Thyroid gland (tissue), 4 donors: ENCODE measurements around the gene IFITM1.

ENCODE experiments used
- POLR2A ChIP-seq, 2 donors: fragments of 450-650 bp; IDR thresholded peaks; one replicate each; pipeline ENCODE4 v1.6.1; 2017; ENCODE audit warnings: antibody characterized with exemption in 2 of 2, mild to moderate bottlenecking in 2 of 2, moderate library complexity in 1 of 2
- TF ChIP-seq, protein P1 (sequence below), 6 experiments: fragments of 200-600 bp in 3 of 6; fragments of 450-650 bp in 3 of 6; sonication (generic) in 3 of 6; IDR thresholded peaks; one replicate each; pipeline ENCODE4 v1.5.1; 2016 to 2019; ENCODE audit warnings: antibody characterized with exemption in 6 of 6, mild to moderate bottlenecking in 2 of 6, inconsistent platforms in 1 of 6, moderate library complexity in 1 of 6

DNA sequence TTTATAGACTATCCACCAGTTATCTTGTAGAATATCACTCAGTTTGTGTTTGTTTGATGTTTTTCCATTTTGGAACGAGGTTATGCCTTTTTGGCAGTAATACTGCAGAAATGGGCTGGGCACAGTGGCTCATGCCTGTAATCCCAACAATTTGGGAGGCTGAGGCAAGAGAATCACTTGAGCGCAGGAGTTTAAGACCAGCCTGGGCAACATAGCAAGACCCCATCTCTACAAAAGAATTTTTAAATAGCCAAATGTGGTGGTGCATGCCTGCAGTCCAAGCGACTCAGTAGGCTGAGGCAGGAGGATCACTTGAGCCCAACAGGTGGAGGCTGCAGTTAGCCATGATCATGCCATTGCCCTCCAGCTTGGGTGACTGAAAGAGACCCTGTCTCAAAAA, 32.7 kb downstream of the IFITM1 start:
- TF ChIP-seq, protein P1, sequence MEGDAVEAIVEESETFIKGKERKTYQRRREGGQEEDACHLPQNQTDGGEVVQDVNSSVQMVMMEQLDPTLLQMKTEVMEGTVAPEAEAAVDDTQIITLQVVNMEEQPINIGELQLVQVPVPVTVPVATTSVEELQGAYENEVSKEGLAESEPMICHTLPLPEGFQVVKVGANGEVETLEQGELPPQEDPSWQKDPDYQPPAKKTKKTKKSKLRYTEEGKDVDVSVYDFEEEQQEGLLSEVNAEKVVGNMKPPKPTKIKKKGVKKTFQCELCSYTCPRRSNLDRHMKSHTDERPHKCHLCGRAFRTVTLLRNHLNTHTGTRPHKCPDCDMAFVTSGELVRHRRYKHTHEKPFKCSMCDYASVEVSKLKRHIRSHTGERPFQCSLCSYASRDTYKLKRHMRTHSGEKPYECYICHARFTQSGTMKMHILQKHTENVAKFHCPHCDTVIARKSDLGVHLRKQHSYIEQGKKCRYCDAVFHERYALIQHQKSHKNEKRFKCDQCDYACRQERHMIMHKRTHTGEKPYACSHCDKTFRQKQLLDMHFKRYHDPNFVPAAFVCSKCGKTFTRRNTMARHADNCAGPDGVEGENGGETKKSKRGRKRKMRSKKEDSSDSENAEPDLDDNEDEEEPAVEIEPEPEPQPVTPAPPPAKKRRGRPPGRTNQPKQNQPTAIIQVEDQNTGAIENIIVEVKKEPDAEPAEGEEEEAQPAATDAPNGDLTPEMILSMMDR (IDR thresholded peaks at IDR 0.05), result no peak
- TF ChIP-seq POLR2A (IDR thresholded peaks at IDR 0.05), result no peak
